Suprapubic skin (tissue), 4 donors: Measurements from ENCODE around the gene SNUPN. TPM values are rescaled to one million over a fixed set of nuclear protein-coding genes. Genes with fewer than 3 reads are reported as not detected.

Experiments used
- DNase-seq, 2 donors: peaks; one replicate each; pipeline ENCODE4 v3.0.0-alpha.2; 2019; ENCODE audit warnings: low spot score in 2 of 2
- H3K27ac ChIP-seq: fragments of 200-600 bp; sonication (generic); one replicate; pipeline ENCODE4 v1.5.1; 2019
- H3K27me3 ChIP-seq: fragments of 200-600 bp; sonication (generic); one replicate; pipeline ENCODE4 v1.5.1; 2019
- H3K36me3 ChIP-seq: fragments of 200-600 bp; sonication (generic); one replicate; pipeline ENCODE4 v1.5.1; 2019
- H3K4me1 ChIP-seq: fragments of 200-600 bp; sonication (generic); one replicate; pipeline ENCODE4 v1.5.1; 2019
- H3K4me3 ChIP-seq: fragments of 200-600 bp; sonication (generic); one replicate; pipeline ENCODE4 v1.5.1; 2019; ENCODE audit warnings: mild to moderate bottlenecking
- H3K9me3 ChIP-seq: fragments of 200-600 bp; sonication (generic); one replicate; pipeline ENCODE4 v1.5.1; 2019
- CTCF ChIP-seq, 2 donors: fragments of 200-600 bp in 1 of 2; fragments of 450-650 bp in 1 of 2; sonication (generic) in 1 of 2; IDR thresholded peaks; one replicate each; pipeline ENCODE4 v1.5.1; 2016 to 2019; ENCODE audit warnings: antibody characterized with exemption in 2 of 2, mild to moderate bottlenecking in 1 of 2, moderate library complexity in 1 of 2
- EP300 ChIP-seq: sonication (generic); formaldehyde crosslinking; IDR thresholded peaks from one replicate; pipeline ENCODE4 v1.6.1; 2017; ENCODE audit warnings: antibody characterized with exemption
- POLR2A ChIP-seq, 2 donors: fragments of 450-650 bp; IDR thresholded peaks; one replicate each; pipeline ENCODE4 v1.6.1; 2017; ENCODE audit warnings: antibody characterized with exemption in 2 of 2, mild to moderate bottlenecking in 2 of 2, moderate library complexity in 2 of 2
- POLR2AphosphoS5 ChIP-seq, 3 donors: sonication (generic); formaldehyde crosslinking; IDR thresholded peaks; one replicate each; pipeline ENCODE4 v1.6.1; 2017; ENCODE audit warnings: antibody characterized with exemption in 3 of 3
- WGBS: methylation state at CpG from one replicate; pipeline ENCODE4 v1.1.5; 2018; 5-methylcytosine and 5-hydroxymethylcytosine counted together
- total RNA-seq, 4 donors: library from RNA; depleted of rRNA; stranded (reverse); fragments of >200 nt; gene quantifications; one replicate each; pipeline ENCODE4 v1.1.0, GENCODE V29; 2016

Gene SNUPN
- total RNA-seq, 4 donors from 2014 or later, result 12.8 to 31.7 (median 17.5) TPM

GRCh38 chr15:75553659-75554058 is 71.9 kb downstream of the SNUPN start:
- DNase-seq, result no peak
- H3K27ac ChIP-seq, result no peak overlapping the region
- H3K4me1 ChIP-seq, result peaks cover 3% of the 10 kb centered on the region
- H3K9me3 ChIP-seq, result no peaks in the 10 kb centered on the region
- H3K4me3 ChIP-seq, result no peak overlapping the region
- no peaks in the 10 kb centered on the region for H3K27me3 ChIP-seq
- H3K36me3 ChIP-seq, result no peaks in the 10 kb centered on the region
- TF ChIP-seq POLR2AphosphoS5 (IDR thresholded peaks at IDR 0.05), result no peak
- TF ChIP-seq EP300, result no peak
- TF ChIP-seq CTCF (IDR thresholded peaks at IDR 0.05), result no peak
- TF ChIP-seq POLR2A (IDR thresholded peaks at IDR 0.05), result no peak

GRCh38 chr15:75551091-75551490 is 74.4 kb downstream of the SNUPN start:
- DNase-seq, result no peak
- Histone ChIP-seq H3K27ac (no peak overlapping the region), H3K4me1 (peaks cover 3% of the 10 kb centered on the region), H3K27me3 (no peaks in the 10 kb centered on the region), H3K9me3 (no peaks in the 10 kb centered on the region), H3K36me3 (no peaks in the 10 kb centered on the region), H3K4me3 (no peak overlapping the region)
- WGBS, result 90% methylated on average over 4 of the region's 4 CpGs
- TF ChIP-seq EP300 (no peak), POLR2A (IDR thresholded peaks at IDR 0.05) (no peak), POLR2AphosphoS5 (IDR thresholded peaks at IDR 0.05) (no peak), CTCF (IDR thresholded peaks at IDR 0.05) (no peak)

Other genes starting within 250 kb of the SNUPN start
- 10 to 100 TPM; 55.2 to 94.8 (median 66.0) TPM for gene SIN3A, start 174.0 kb downstream of the SNUPN start, total RNA-seq
- gene PTPN9, start 46.4 kb downstream of the SNUPN start, total RNA-seq, result 10 to 100 TPM in 3 of 4 donors, 1 to 10 TPM in 1; 8.6 to 24.5 (median 13.3) TPM
- gene IMP3, start 14.5 kb upstream of the SNUPN start, total RNA-seq, result 100 to 1,000 TPM; 139 to 273 (median 180) TPM
- 10 to 100 TPM; 32.1 to 59.7 (median 49.5) TPM for gene SNX33, start 22.2 kb upstream of the SNUPN start, total RNA-seq
- 10 to 100 TPM; 12.8 to 19.7 (median 14.0) TPM for gene CSPG4, start 87.1 kb upstream of the SNUPN start, total RNA-seq
- gene UBE2Q2, start 217.7 kb upstream of the SNUPN start, total RNA-seq, result 10 to 100 TPM; 15.1 to 21.2 (median 19.3) TPM